Duodenal mucosa (tissue), 2 donors: ENCODE measurements around the gene CCNB1.
"Not testable (repeated sequence)": the region's sequence is repeated elsewhere in the genome, so short reads cannot be mapped to it uniquely, and the experiment has no call there.

Experiments
- H3K27ac ChIP-seq: one replicate; pipeline ENCODE4 v1.7.0; 2013; ENCODE audit warnings: low read depth, low read length
- H3K27me3 ChIP-seq, 2 donors: one replicate each; pipeline ENCODE4 v1.7.0; 2013; ENCODE audit warnings: low read length in 2 of 2, control low read depth in 1 of 2; ENCODE audit not compliant: insufficient read depth in 2 of 2, control insufficient read depth in 1 of 2
- H3K36me3 ChIP-seq, 2 donors: one replicate each; pipeline ENCODE4 v1.7.0; 2013; ENCODE audit warnings: low read length in 2 of 2, control low read depth in 1 of 2; ENCODE audit not compliant: insufficient read depth in 2 of 2, control insufficient read depth in 1 of 2
- H3K4me1 ChIP-seq, 2 donors: one replicate each; pipeline ENCODE4 v1.7.0; 2013; ENCODE audit warnings: low read length in 2 of 2, control low read depth in 1 of 2; ENCODE audit not compliant: insufficient read depth in 2 of 2, control insufficient read depth in 1 of 2
- H3K4me3 ChIP-seq, 2 donors: one replicate each; pipeline ENCODE4 v1.7.0; 2013; ENCODE audit warnings: low read length in 2 of 2, low read depth in 1 of 2
- H3K9ac ChIP-seq, 2 donors: one replicate each; pipeline ENCODE4 v1.7.0; 2013; ENCODE audit warnings: low read length in 2 of 2, low read depth in 1 of 2
- H3K9me3 ChIP-seq, 2 donors: one replicate each; pipeline ENCODE4 v1.7.0; 2013; ENCODE audit warnings: low read length in 2 of 2, control low read depth in 1 of 2; ENCODE audit not compliant: control insufficient read depth in 1 of 2

Gene CCNB1

DNA sequence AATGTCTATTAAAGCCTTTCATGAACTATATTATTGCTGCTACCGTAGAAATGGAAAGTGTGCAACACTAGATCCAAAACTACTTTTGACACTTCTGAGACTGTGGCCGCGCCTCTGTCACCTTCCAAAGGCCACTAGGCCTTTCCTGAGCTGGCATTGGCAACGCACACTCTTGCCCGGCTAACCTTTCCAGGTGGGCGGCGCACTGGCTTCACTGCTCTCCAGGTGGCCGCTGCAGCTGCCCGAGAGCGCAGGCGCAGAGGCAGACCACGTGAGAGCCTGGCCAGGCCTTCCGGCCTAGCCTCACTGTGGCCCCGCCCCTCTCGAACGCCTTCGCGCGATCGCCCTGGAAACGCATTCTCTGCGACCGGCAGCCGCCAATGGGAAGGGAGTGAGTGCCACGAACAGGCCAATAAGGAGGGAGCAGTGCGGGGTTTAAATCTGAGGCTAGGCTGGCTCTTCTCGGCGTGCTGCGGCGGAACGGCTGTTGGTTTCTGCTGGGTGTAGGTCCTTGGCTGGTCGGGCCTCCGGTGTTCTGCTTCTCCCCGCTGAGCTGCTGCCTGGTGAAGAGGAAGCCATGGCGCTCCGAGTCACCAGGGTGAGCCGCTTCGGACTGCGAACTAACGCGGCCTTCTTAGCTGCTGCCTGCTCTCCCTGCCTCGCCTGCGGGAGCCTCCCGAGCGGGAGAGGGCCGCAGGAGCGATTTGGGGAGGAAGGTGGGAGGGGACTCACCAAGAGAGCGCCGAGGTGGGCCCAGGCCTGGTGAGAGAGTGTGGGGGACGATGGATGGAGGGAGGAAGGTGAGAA lies at the start of gene CCNB1:
TSS of gene CCNB1 (plus strand) at position 465 of the 807 bp plus-strand sequence. CDS start at position 578, 113 bp downstream.
- H3K4me3 ChIP-seq = peak within 1 kb of the TSS; percentile 81 to 91
- H3K4me1 ChIP-seq = peaks cover 16 to 18% of the 10 kb centered on the region in 2 donors
- H3K9me3 ChIP-seq = no peaks in the 10 kb centered on the region
- H3K27me3 ChIP-seq = no peaks in the 10 kb centered on the region
- peaks cover 0 to 2% of the 10 kb centered on the region in 2 donors for H3K36me3 ChIP-seq
- no peak within 1 kb of the TSS for H3K27ac ChIP-seq
- H3K9ac ChIP-seq = peak within 1 kb of the TSS; percentile 59 to 85

DNA sequence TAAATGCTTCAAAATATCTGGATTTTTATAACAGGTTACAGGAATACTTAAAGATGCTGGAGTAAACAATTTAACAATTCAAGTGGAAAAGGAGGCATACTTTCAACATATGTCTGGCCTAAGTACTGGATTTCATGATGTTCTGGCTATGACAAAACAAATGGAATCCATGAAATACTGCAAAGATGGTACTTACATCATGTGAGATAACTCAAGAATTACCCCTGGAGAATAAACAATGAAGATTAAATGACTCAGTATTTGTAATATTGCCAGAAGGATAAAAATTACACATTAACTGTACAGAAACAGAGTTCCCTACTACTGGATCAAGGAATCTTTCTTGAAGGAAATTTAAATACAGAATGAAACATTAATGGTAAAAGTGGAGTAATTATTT lies 37.5 kb upstream of the CCNB1 start:
- H3K4me1 ChIP-seq = no peaks in the 10 kb centered on the region
- no peak overlapping the region for H3K4me3 ChIP-seq
- peaks cover 16 to 36% of the 10 kb centered on the region in 2 donors for H3K36me3 ChIP-seq
- H3K9me3 ChIP-seq = no peaks in the 10 kb centered on the region
- H3K27me3 ChIP-seq = no peaks in the 10 kb centered on the region
- H3K27ac ChIP-seq = no peak overlapping the region
- H3K9ac ChIP-seq = no peak overlapping the region

DNA sequence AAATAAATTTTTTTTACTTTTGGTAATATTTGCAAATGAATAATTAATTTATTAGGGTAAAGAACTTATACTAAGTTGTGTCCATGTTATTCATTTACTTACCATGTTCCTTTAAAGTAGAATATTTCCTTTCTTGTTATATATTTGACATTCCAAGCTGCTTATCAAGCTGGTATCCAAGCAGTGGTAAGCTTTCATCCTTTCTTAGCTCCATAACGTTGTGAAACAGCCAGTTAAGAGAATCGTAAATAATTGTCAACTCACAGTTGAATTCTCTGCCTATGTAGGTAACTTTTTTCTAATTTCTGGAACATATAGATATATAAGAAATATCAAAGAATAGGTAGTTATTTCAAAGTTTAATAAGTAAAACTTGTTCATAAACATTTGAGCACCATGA lies 36.7 kb upstream of the CCNB1 start:
- Histone ChIP-seq H3K4me1 (no peaks in the 10 kb centered on the region), H3K9ac (no peak overlapping the region), H3K9me3 (no peaks in the 10 kb centered on the region), H3K36me3 (peaks cover 10 to 28% of the 10 kb centered on the region in 2 donors), H3K4me3 (no peak overlapping the region), H3K27ac (no peak overlapping the region), H3K27me3 (no peaks in the 10 kb centered on the region)

DNA sequence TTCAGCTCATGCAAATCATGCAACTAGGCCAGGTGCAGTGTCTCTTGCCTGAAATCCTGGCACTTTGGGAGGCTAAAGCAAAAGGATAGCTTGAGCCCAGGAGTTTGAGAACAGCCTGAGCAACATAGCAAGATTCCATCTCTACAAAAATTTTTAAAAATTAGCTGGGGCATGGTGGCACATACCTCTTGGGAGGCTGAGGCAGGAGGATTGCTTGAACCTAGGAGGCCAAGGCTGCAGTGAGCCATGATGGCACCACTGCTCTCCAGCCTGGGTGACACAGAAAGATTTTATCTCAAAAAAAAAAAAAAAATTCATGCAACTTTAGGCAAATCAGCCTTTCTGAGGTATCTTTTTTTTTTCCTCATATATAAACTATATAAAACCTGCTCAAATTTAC lies 35.6 kb upstream of the CCNB1 start:
- peaks cover 10 to 28% of the 10 kb centered on the region in 2 donors for H3K36me3 ChIP-seq
- no peaks in the 10 kb centered on the region for H3K27me3 ChIP-seq

DNA sequence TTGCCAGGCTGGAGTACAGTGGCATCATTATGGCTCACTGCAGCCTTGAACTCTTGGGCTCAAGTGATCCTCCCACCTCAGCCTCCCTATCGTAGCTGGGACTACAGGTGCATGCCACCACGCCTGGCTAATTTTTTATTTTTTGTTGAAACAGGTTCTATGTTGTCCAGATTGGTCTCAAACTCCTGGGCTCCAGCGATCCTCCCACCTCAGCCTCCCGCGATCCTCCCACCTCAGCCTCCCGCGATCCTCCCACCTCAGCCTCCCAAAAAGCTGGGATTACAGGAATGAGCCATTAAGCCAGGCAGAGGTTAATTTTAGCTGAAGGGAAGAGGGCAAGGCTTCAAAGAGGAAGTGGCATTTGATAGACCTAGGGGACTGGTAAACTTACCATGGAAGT lies 32.8 kb upstream of the CCNB1 start:
- Histone ChIP-seq H3K9ac (no peak overlapping the region), H3K27me3 (no peaks in the 10 kb centered on the region), H3K4me3 (no peak overlapping the region), H3K27ac (no peak overlapping the region), H3K4me1 (no peaks in the 10 kb centered on the region), H3K9me3 (no peaks in the 10 kb centered on the region), H3K36me3 (peaks cover 3 to 8% of the 10 kb centered on the region in 2 donors)

More for the DNA sequence above, 35.6 kb upstream of the CCNB1 start:
- no peaks in the 10 kb centered on the region for H3K9me3 ChIP-seq
- H3K4me3 ChIP-seq = no peak overlapping the region
- H3K9ac ChIP-seq = no peak overlapping the region
- no peaks in the 10 kb centered on the region for H3K4me1 ChIP-seq
- H3K27ac ChIP-seq = no peak overlapping the region

DNA sequence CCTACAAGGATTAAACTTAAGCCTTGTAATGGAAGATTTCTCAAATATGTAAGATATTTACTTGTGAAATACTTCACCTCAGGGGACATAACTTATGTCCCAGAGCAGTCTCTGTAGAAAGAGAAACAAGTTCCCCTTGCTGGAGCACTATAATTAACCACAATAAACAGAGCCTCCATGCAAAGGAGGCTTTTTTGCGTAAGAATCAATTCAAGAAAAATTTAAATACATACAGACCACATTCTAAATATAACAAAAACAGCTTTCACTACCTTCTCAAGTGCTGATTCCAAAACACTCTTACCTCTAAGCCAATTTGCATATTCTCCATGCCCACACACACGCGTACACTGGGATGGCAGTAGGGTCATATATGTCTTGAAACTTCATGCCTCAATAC lies 30.7 kb upstream of the CCNB1 start:
- no peak overlapping the region for H3K4me3 ChIP-seq
- peaks cover 0 to 2% of the 10 kb centered on the region in 2 donors for H3K36me3 ChIP-seq
- H3K4me1 ChIP-seq = no peaks in the 10 kb centered on the region
- H3K9me3 ChIP-seq = no peaks in the 10 kb centered on the region
- no peak overlapping the region for H3K9ac ChIP-seq
- no peak overlapping the region for H3K27ac ChIP-seq
- no peaks in the 10 kb centered on the region for H3K27me3 ChIP-seq

DNA sequence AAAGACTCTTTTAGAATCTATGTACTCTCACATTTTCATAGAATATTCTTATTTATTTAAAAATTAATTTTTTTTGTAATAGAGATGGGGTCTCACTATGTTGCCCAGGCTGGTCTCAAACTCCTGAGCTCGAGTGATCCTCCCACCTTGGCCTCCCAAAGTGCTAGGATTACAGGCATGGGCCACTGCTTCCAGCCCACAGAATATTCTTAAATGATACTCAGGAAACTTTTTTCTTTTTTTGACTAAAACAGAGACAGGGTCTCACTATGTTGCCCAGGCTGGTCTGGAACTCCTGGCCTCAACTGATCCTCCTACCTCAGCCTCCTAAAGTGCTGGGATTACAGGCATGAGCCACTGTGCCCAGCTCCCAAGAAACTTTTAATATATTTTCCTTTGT lies 29.7 kb upstream of the CCNB1 start:
- H3K9me3 ChIP-seq, H3K27me3 ChIP-seq, H3K36me3 ChIP-seq, H3K9ac ChIP-seq, H3K4me1 ChIP-seq, H3K27ac ChIP-seq, H3K4me3 ChIP-seq: not testable (repeated sequence)

DNA sequence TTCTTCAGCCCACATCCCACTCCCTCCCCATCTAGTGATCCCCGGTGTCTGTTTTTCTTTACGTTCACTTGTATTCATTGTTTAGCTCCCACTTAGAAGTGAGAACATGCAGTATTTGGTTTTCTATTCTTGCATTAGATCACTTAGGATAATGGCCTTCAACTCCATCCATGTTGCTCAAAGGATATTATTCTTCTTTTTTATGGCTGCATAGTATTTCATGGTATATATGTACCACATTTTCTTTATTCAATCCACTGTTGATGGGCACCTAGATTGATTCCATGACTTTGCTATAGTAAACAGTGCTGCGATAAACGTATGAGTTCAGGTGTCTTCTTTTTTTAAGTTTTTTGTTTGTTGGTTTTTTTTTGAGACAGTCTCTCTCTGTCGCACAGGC lies 29.1 kb upstream of the CCNB1 start:
- Histone ChIP-seq H3K36me3 (no peaks in the 10 kb centered on the region), H3K4me3 (no peak overlapping the region), H3K27me3 (no peaks in the 10 kb centered on the region), H3K27ac (no peak overlapping the region), H3K9ac (no peak overlapping the region), H3K9me3 (no peaks in the 10 kb centered on the region), H3K4me1 (no peaks in the 10 kb centered on the region)

DNA sequence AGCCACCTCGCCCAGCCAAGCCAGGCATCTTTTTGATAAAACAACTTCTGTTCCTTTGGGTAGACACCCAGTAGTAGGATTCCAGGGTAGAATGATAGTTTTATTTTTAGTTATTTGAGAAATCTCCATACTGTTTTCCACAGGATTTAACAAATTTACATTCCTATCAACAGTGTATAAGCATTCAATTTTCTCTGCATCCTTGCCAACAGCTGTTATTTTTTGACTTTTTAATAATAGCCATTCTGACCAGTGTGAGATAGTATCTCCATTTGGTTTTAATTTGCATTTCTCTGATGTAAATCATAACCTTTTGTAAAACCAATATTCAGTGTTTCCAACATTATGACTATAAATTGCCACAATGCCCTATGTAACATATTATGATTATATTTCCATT lies 28.2 kb upstream of the CCNB1 start:
- Histone ChIP-seq H3K9ac (no peak overlapping the region), H3K4me1 (no peaks in the 10 kb centered on the region), H3K9me3 (no peaks in the 10 kb centered on the region), H3K4me3 (no peak overlapping the region), H3K36me3 (no peaks in the 10 kb centered on the region), H3K27ac (no peak overlapping the region), H3K27me3 (no peaks in the 10 kb centered on the region)

DNA sequence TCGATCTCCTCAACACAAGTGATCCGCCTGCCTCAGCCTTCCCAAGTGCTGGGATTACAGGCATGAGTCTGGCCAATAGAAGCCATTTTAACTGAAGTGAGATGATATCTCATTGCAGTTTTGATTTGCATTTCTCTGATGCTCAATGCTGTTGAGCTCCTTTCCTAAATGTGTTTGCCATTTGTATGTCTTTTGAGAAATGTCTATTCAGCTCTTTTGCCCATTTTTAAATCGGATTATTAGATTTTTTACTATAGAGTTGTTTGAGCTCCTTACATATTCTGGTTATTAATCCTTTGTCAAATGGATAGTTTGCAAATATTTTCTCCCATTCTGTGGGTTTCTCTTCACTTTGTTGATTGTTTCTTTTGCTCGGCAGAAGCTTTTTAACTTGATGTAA lies 26.7 kb upstream of the CCNB1 start:
- H3K9me3 ChIP-seq, H3K27me3 ChIP-seq, H3K4me3 ChIP-seq, H3K4me1 ChIP-seq, H3K36me3 ChIP-seq, H3K9ac ChIP-seq, H3K27ac ChIP-seq: not testable (repeated sequence)
